ENCODE measurements around the gene ETNK1.

Gene ETNK1

DNA sequence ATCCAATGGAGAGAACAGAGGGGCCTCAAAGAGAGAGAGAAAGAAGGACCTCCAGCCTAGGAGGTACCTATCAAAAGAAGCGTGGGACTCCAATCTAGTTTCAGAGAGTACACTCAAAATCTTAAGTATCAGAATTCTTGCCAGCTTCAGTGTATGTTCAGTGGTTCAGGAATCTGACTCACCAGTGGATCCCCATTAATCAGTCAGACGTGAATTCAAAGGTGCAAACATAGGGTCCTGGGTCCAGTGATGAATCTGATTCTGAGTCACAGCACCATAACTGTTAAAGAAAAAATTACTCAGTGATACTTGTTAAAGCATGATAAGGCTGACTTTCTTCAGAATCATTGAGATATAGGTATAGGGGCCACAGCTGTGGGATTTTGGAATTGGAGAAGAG is 33.2 kb downstream of the ETNK1 start:
- H3K27ac ChIP-seq (ENCODE audit: low read depth, low read length), result no peak overlapping the region
- no peak overlapping the region for H3K4me3 ChIP-seq (ENCODE audit: low read length)
- no peaks in the 10 kb centered on the region for H3F3A ChIP-seq (ENCODE audit: control insufficient read depth, insufficient read depth)
- no peak overlapping the region for H3K4me2 ChIP-seq (ENCODE audit: low read length)
- H4K20me1 ChIP-seq (ENCODE audit: control insufficient read depth, insufficient read depth, low read depth, low read length), result no peaks in the 10 kb centered on the region
- peaks cover 33% of the 10 kb centered on the region for H3K36me3 ChIP-seq (ENCODE audit: control insufficient read depth, low read length)
- H3K79me2 ChIP-seq (ENCODE audit: control insufficient read depth, low read length), result peaks cover 14% of the 10 kb centered on the region
- H3K27me3 ChIP-seq (ENCODE audit: control insufficient read depth, low read length), result no peaks in the 10 kb centered on the region
- H3K9me3 ChIP-seq (ENCODE audit: control insufficient read depth, insufficient read depth, low read length), result no peaks in the 10 kb centered on the region
- no peak for TF ChIP-seq EZH2phosphoT487 (IDR thresholded peaks at IDR 0.05; ENCODE audit: borderline replicate concordance, low read length)
- TF ChIP-seq, protein P1, sequence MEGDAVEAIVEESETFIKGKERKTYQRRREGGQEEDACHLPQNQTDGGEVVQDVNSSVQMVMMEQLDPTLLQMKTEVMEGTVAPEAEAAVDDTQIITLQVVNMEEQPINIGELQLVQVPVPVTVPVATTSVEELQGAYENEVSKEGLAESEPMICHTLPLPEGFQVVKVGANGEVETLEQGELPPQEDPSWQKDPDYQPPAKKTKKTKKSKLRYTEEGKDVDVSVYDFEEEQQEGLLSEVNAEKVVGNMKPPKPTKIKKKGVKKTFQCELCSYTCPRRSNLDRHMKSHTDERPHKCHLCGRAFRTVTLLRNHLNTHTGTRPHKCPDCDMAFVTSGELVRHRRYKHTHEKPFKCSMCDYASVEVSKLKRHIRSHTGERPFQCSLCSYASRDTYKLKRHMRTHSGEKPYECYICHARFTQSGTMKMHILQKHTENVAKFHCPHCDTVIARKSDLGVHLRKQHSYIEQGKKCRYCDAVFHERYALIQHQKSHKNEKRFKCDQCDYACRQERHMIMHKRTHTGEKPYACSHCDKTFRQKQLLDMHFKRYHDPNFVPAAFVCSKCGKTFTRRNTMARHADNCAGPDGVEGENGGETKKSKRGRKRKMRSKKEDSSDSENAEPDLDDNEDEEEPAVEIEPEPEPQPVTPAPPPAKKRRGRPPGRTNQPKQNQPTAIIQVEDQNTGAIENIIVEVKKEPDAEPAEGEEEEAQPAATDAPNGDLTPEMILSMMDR (IDR thresholded peaks at IDR 0.05; ENCODE audit: low read depth, low read length, poor library complexity, severe bottlenecking), result no peak
- H3K4me1 ChIP-seq (ENCODE audit: control insufficient read depth, low read length), result peaks cover 2% of the 10 kb centered on the region
- no peaks in the 10 kb centered on the region for H3K9me2 ChIP-seq (replicated peaks; ENCODE audit: control insufficient read depth, low read length)

- Histone ChIP-seq H3K79me2 (ENCODE audit: control insufficient read depth, low read length) (0 out of 2 replicates have a peak, but pooled peaks cover 2% of the 10 kb centered on the region), H3K36me3 (ENCODE audit: control insufficient read depth, low read length) (peaks cover 32% of the 10 kb centered on the region), H3K4me3 (ENCODE audit: low read length) (no peak overlapping the region), H3K9me2 (replicated peaks; ENCODE audit: control insufficient read depth, low read length) (no peaks in the 10 kb centered on the region), H3K27me3 (ENCODE audit: control insufficient read depth, low read length) (no peaks in the 10 kb centered on the region), H3K9me3 (ENCODE audit: control insufficient read depth, insufficient read depth, low read length) (no peaks in the 10 kb centered on the region), H3K27ac (ENCODE audit: low read depth, low read length) (no peak overlapping the region), H3F3A (ENCODE audit: control insufficient read depth, insufficient read depth) (no peaks in the 10 kb centered on the region), H3K4me1 (ENCODE audit: control insufficient read depth, low read length) (no peaks in the 10 kb centered on the region), H3K4me2 (ENCODE audit: low read length) (no peak overlapping the region), H4K20me1 (ENCODE audit: control insufficient read depth, insufficient read depth, low read depth, low read length) (no peaks in the 10 kb centered on the region)
- TF ChIP-seq, protein P1 (IDR thresholded peaks at IDR 0.05; ENCODE audit: low read depth, low read length, poor library complexity, severe bottlenecking), result no peak
- no peak for TF ChIP-seq EZH2phosphoT487 (IDR thresholded peaks at IDR 0.05; ENCODE audit: borderline replicate concordance, low read length)
These were observed 37.4 kb downstream of the ETNK1 start for GRCh38 chr12:22662356-22662755.

DNA sequence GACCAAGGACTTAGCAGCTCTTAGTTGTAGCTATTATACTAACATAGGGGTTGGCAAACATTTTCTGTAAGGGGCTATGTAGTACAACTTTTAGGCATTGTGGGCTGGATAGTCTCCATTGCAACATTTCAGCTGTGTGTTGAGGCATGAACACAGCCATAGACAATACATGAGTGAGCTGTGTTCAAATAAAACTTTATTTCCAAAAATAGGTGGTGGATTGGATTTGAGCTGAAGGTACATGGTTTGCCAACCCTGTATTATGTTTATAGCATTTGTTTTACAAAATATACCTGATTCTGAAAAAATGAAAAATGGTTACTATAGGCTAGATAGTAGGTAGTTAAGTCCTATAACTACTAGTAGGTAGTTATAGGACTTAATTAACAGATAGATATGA is 40.5 kb downstream of the ETNK1 start:
- no peak overlapping the region for H3K27ac ChIP-seq (ENCODE audit: low read depth, low read length)
- no peaks in the 10 kb centered on the region for H3F3A ChIP-seq (ENCODE audit: control insufficient read depth, insufficient read depth)
- peaks cover 24% of the 10 kb centered on the region for H3K36me3 ChIP-seq (ENCODE audit: control insufficient read depth, low read length)
- H3K4me3 ChIP-seq (ENCODE audit: low read length), result no peak overlapping the region
- H4K20me1 ChIP-seq (ENCODE audit: control insufficient read depth, insufficient read depth, low read depth, low read length), result no peaks in the 10 kb centered on the region
- TF ChIP-seq, protein P1 (IDR thresholded peaks at IDR 0.05; ENCODE audit: low read depth, low read length, poor library complexity, severe bottlenecking), result no peak
- no peak for TF ChIP-seq EZH2phosphoT487 (IDR thresholded peaks at IDR 0.05; ENCODE audit: borderline replicate concordance, low read length)
- H3K27me3 ChIP-seq (ENCODE audit: control insufficient read depth, low read length), result no peaks in the 10 kb centered on the region
- H3K4me1 ChIP-seq (ENCODE audit: control insufficient read depth, low read length), result no peaks in the 10 kb centered on the region
- no peak overlapping the region for H3K4me2 ChIP-seq (ENCODE audit: low read length)
- H3K9me3 ChIP-seq (ENCODE audit: control insufficient read depth, insufficient read depth, low read length), result no peaks in the 10 kb centered on the region
- no peaks in the 10 kb centered on the region for H3K79me2 ChIP-seq (ENCODE audit: control insufficient read depth, low read length)
- no peaks in the 10 kb centered on the region for H3K9me2 ChIP-seq (replicated peaks; ENCODE audit: control insufficient read depth, low read length)

DNA sequence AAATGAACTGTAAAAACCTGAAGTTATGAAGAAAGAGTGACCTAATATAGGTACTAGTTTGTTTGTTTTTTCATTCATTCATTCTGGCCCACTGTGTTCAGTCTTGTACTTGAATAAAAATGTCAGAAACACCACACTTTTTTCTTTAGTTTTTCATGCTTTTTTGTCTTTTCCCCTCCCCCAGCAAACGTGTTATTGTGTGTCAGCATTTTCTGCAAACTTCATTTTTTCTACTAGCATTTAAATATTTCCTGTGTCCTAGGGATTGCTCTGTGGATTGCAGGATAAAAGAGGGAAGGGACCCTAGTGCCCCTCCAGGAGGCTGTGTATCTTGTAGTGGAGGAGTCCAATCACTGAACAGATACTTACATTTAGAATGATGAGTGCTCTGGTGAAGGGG is 42.2 kb downstream of the ETNK1 start:
- no peak overlapping the region for H3K4me3 ChIP-seq (ENCODE audit: low read length)
- H3K27me3 ChIP-seq (ENCODE audit: control insufficient read depth, low read length), result no peaks in the 10 kb centered on the region
- no peaks in the 10 kb centered on the region for H3F3A ChIP-seq (ENCODE audit: control insufficient read depth, insufficient read depth)
- H3K36me3 ChIP-seq (ENCODE audit: control insufficient read depth, low read length), result peaks cover 23% of the 10 kb centered on the region
- TF ChIP-seq, protein P1 (IDR thresholded peaks at IDR 0.05; ENCODE audit: low read depth, low read length, poor library complexity, severe bottlenecking), result no peak
- no peak for TF ChIP-seq EZH2phosphoT487 (IDR thresholded peaks at IDR 0.05; ENCODE audit: borderline replicate concordance, low read length)
- H3K9me2 ChIP-seq (replicated peaks; ENCODE audit: control insufficient read depth, low read length), result no peaks in the 10 kb centered on the region
- no peaks in the 10 kb centered on the region for H3K4me1 ChIP-seq (ENCODE audit: control insufficient read depth, low read length)
- no peak overlapping the region for H3K4me2 ChIP-seq (ENCODE audit: low read length)
- no peak overlapping the region for H3K27ac ChIP-seq (ENCODE audit: low read depth, low read length)
- no peaks in the 10 kb centered on the region for H3K9me3 ChIP-seq (ENCODE audit: control insufficient read depth, insufficient read depth, low read length)
- H3K79me2 ChIP-seq (ENCODE audit: control insufficient read depth, low read length), result no peaks in the 10 kb centered on the region
- no peaks in the 10 kb centered on the region for H4K20me1 ChIP-seq (ENCODE audit: control insufficient read depth, insufficient read depth, low read depth, low read length)
